Endodermal cell (in vitro differentiated cells): ENCODE data around the gene ZNF318. TPM values are rescaled to one million over a fixed set of nuclear protein-coding genes. Genes with fewer than 3 reads are reported as not detected.
A peak's percentile ranks its signal among the peaks of the same experiment; 100 is the strongest.
"Not testable (repeated sequence)": the region's sequence is repeated elsewhere in the genome, so short reads cannot be mapped to it uniquely, and the experiment has no call there.

Experiments used
- DNase-seq: peaks from one replicate; pipeline ENCODE4 v3.0.0-alpha.2; 2017
- H3K27ac ChIP-seq: 2 replicates; pipeline ENCODE4 v1.5.1; 2013; ENCODE audit warnings: mild to moderate bottlenecking, low read depth, low read length, moderate library complexity
- H3K27me3 ChIP-seq: 2 replicates; pipeline ENCODE4 v1.6.1; 2013; ENCODE audit warnings: mild to moderate bottlenecking, low read length, moderate library complexity; ENCODE audit not compliant: insufficient read depth, control insufficient read depth, poor library complexity, severe bottlenecking
- H3K36me3 ChIP-seq: 2 replicates; pipeline ENCODE4 v1.7.0; 2013; ENCODE audit warnings: mild to moderate bottlenecking, low read length, moderate library complexity; ENCODE audit not compliant: control insufficient read depth, insufficient read depth
- H3K4me1 ChIP-seq: one replicate; pipeline ENCODE4 v1.7.0; 2013; ENCODE audit warnings: low read length; ENCODE audit not compliant: control insufficient read depth, insufficient read depth
- H3K4me3 ChIP-seq: 2 replicates; pipeline ENCODE4 v1.5.1; 2013; ENCODE audit warnings: mild to moderate bottlenecking, low read length, moderate library complexity
- H3K9ac ChIP-seq: 2 replicates; pipeline ENCODE4 v1.6.1; 2013; ENCODE audit warnings: mild to moderate bottlenecking, low read length, moderate library complexity; ENCODE audit not compliant: poor library complexity, severe bottlenecking; ENCODE audit errors: extremely low read depth
- H3K9me3 ChIP-seq: 2 replicates; pipeline ENCODE4 v1.6.1; 2013; ENCODE audit warnings: mild to moderate bottlenecking, low read length, moderate library complexity; ENCODE audit not compliant: control insufficient read depth
- H3K27ac Mint-ChIP-seq: 2 replicates; pipeline ENCODE4 v1.8.0; 2020; ENCODE audit warnings: mixed read lengths
- H3K27me3 Mint-ChIP-seq: 2 replicates; pipeline ENCODE4 v1.8.0; 2021; ENCODE audit warnings: mild to moderate bottlenecking, mixed read lengths; ENCODE audit not compliant: insufficient read depth
- H3K36me3 Mint-ChIP-seq: 2 replicates; pipeline ENCODE4 v1.8.0; 2020; ENCODE audit warnings: low read depth, mixed read lengths
- H3K4me1 Mint-ChIP-seq: 2 replicates; pipeline ENCODE4 v1.8.0; 2020; ENCODE audit warnings: mixed read lengths
- H3K4me3 Mint-ChIP-seq: 2 replicates; pipeline ENCODE4 v1.8.0; 2020; ENCODE audit warnings: mild to moderate bottlenecking, moderate library complexity, mixed read lengths
- H3K9me3 Mint-ChIP-seq: 2 replicates; pipeline ENCODE4 v1.8.0; 2020; ENCODE audit warnings: mild to moderate bottlenecking, mixed read lengths
- WGBS, 2 experiments: methylation state at CpG; one replicate each; pipeline versions ENCODE4 v1.1.5 to v1.1.7; 2013; ENCODE audit warnings: missing lambda C conversion rate in 2 of 2, mixed read lengths in 1 of 2; ENCODE audit not compliant: insufficient coverage in 1 of 2, insufficient read length in 1 of 2; 5-methylcytosine and 5-hydroxymethylcytosine counted together
- total RNA-seq, 2 donors: library from RNA; stranded (reverse); fragmentation: NEBNext Ultra II Directional in 1 of 2; extraction: Animal tissue kit (Norgen Biotek cat#: 25700) in 1 of 2; gene quantifications; 2 replicates in 1 of 2; 3 replicates in 1 of 2; pipeline ENCODE4 v1.2.1, GENCODE V29; 2021
- TF ChIP-seq, protein P1 (sequence below): fragments of 200-600 bp; sonication (generic); conservative IDR thresholded peaks from 2 replicates; pipeline ENCODE4 v1.5.0; 2021; ENCODE audit warnings: antibody characterized with exemption, mild to moderate bottlenecking

ZNF318 gene
- total RNA-seq, 2 donors from 2014 or later, result 21.3 to 26.4 TPM

DNA sequence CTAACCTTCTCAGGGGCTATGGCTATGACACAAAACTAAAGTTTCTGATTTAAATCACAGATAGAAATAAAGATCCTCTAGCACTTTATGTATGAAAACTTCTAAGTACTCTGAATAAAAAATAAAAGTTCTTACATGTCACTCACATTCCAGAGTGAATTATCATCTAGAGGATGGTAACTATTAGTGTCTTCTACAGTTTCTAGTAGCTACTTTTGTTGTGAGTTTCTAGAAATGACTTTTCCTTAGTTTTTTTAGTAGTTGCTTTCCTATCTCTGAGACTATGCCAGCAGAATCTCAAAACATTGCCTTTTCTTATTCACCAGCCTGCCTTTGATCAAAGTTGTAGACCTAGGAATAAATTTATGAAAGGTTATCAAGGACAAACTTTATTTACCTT lies 10.1 kb downstream of the ZNF318 start:
- Histone ChIP-seq H3K9me3 (no peaks in the 10 kb centered on the region), H3K4me1 (peaks cover 7% of the 10 kb centered on the region), H3K36me3 (peaks cover 62% of the 10 kb centered on the region), H3K27ac (no peak overlapping the region), H3K4me3 (no peak overlapping the region), H3K9ac (no peak overlapping the region), H3K27me3 (no peaks in the 10 kb centered on the region)
- Mint-ChIP-seq H3K27ac (no peak overlapping the region), H3K4me3 (no peak overlapping the region), H3K9me3 (no peaks in the 10 kb centered on the region), H3K27me3 (no peaks in the 10 kb centered on the region), H3K4me1 (peaks cover 10% of the 10 kb centered on the region), H3K36me3 (peaks cover 51% of the 10 kb centered on the region)
- DNase-seq, result no peak
- TF ChIP-seq, protein P1, sequence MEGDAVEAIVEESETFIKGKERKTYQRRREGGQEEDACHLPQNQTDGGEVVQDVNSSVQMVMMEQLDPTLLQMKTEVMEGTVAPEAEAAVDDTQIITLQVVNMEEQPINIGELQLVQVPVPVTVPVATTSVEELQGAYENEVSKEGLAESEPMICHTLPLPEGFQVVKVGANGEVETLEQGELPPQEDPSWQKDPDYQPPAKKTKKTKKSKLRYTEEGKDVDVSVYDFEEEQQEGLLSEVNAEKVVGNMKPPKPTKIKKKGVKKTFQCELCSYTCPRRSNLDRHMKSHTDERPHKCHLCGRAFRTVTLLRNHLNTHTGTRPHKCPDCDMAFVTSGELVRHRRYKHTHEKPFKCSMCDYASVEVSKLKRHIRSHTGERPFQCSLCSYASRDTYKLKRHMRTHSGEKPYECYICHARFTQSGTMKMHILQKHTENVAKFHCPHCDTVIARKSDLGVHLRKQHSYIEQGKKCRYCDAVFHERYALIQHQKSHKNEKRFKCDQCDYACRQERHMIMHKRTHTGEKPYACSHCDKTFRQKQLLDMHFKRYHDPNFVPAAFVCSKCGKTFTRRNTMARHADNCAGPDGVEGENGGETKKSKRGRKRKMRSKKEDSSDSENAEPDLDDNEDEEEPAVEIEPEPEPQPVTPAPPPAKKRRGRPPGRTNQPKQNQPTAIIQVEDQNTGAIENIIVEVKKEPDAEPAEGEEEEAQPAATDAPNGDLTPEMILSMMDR, result no peak

DNA sequence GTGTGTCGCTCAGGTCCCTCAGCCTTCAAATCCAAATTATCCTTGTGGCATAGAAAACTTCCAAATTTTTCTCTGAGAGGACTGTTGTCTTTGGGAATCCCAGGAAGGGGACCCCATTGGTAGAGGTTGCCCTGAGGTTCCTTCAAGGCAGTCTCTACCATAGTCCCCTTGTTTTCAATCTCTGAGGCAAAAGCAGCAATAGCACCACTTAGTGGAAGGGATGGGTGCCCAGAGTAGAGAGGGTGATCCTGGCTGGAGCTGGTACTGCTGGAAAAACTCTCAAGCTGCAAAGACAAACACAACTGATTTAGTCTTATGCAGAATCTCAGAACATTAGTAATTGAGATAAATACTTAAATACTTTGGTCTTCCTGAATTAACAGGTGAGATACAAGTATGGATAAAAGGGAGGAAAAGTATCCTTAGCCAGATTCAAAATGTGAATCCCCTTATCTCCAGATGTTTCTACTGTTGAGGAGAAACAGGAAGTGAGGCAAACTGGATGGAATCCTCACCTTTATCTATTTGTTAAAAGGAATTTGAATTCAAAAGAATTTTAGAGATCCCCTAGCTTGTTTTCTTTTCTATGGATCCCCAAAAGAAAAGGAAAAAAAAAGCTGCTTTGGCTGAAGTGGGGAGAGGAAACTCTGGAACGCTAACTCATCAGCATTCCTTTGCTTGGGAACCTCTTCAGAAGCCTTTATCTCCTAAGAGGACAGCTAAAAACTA lies 13.4 kb downstream of the ZNF318 start:
- Mint-ChIP-seq H3K4me1 (peaks cover 10% of the 10 kb centered on the region), H3K27me3 (no peaks in the 10 kb centered on the region)

DNA sequence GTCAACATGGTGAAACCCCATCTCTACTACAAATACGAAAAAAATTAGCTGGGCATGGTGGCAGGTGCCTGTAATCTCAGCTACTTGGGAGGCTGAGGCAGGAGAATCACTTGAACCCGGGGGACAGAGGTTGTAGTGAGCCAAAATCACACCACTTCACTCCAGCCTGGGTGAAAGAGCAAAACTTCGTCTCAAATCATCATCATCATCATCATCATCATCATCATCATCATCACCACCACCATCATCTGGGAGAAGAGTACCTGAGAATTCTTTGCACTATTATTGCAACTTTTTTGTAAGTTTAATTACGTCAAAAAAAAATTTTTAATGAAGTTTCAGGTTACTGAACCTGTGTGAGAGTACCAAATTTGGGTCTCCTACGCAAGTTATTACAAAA lies 17.5 kb downstream of the ZNF318 start:
- H3K9ac ChIP-seq, H3K9me3 ChIP-seq, H3K27ac ChIP-seq, H3K27me3 ChIP-seq, H3K4me3 ChIP-seq, H3K4me1 ChIP-seq, H3K9me3 Mint-ChIP-seq, H3K4me1 Mint-ChIP-seq, H3K27me3 Mint-ChIP-seq, DNase-seq, H3K27ac Mint-ChIP-seq, H3K4me3 Mint-ChIP-seq: not testable (repeated sequence)
- H3K36me3 ChIP-seq, result peaks cover 62% of the 10 kb centered on the region
- 95 to 100% methylated on average over 2 to 5 of the region's 5 CpGs for WGBS, 2 experiments
- peaks cover 41% of the 10 kb centered on the region for H3K36me3 Mint-ChIP-seq

More for the DNA sequence above, 13.4 kb downstream of the ZNF318 start:
- H3K4me3 Mint-ChIP-seq, result no peak overlapping the region
- H3K36me3 Mint-ChIP-seq, result peaks cover 57% of the 10 kb centered on the region
- Histone ChIP-seq H3K27me3 (no peaks in the 10 kb centered on the region), H3K27ac (no peak overlapping the region), H3K4me3 (no peak overlapping the region), H3K36me3 (peaks cover 65% of the 10 kb centered on the region), H3K9ac (no peak overlapping the region), H3K9me3 (no peaks in the 10 kb centered on the region), H3K4me1 (peaks cover 7% of the 10 kb centered on the region)
- DNase-seq, result peak; percentile 72
- H3K9me3 Mint-ChIP-seq, result no peaks in the 10 kb centered on the region
- WGBS, 2 experiments, result 77 to 90% methylated on average over 2 of the region's 2 CpGs
- peak overlapping the region; percentile 55 for H3K27ac Mint-ChIP-seq
- TF ChIP-seq, protein P1, result peak; percentile 81

DNA sequence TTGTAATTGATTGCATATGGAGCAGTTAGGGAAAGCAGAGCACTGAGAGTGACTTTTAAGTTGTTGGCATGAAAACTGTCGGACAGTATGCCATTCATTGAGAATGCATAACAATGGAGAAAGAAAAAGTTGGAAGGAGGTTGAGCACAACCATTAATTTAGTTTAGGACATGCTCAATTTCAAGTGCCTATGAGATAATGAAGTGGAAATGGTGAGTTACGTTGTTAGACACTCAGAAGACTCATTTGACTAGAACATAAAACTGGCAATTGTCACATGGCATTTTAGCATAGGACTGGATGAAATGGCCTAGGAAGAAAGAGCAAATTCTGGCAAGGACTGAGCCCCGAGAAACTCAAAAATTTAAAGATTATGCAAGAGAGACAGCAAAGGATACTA lies 22.0 kb downstream of the ZNF318 start:
- no peak overlapping the region for H3K9ac ChIP-seq
- H3K27ac Mint-ChIP-seq, result no peak overlapping the region

More for the DNA sequence above, 22.0 kb downstream of the ZNF318 start:
- Histone ChIP-seq H3K4me3 (no peak overlapping the region), H3K9me3 (no peaks in the 10 kb centered on the region), H3K27ac (no peak overlapping the region), H3K27me3 (no peaks in the 10 kb centered on the region), H3K36me3 (peaks cover 61% of the 10 kb centered on the region), H3K4me1 (no peaks in the 10 kb centered on the region)
- H3K27me3 Mint-ChIP-seq, result no peaks in the 10 kb centered on the region
- TF ChIP-seq, protein P1, result no peak
- no peaks in the 10 kb centered on the region for H3K4me1 Mint-ChIP-seq
- H3K9me3 Mint-ChIP-seq, result no peaks in the 10 kb centered on the region
- no peak overlapping the region for H3K4me3 Mint-ChIP-seq
- WGBS, 2 experiments, result 95 to 100% methylated on average over 3 of the region's 3 CpGs
- DNase-seq, result no peak
- peaks cover 30% of the 10 kb centered on the region for H3K36me3 Mint-ChIP-seq
